ENCODE measurements around the gene ENG.
"Not testable (repeated sequence)": the region's sequence is repeated elsewhere in the genome, so short reads cannot be mapped to it uniquely, and the experiment has no call there.

Gene ENG

DNA sequence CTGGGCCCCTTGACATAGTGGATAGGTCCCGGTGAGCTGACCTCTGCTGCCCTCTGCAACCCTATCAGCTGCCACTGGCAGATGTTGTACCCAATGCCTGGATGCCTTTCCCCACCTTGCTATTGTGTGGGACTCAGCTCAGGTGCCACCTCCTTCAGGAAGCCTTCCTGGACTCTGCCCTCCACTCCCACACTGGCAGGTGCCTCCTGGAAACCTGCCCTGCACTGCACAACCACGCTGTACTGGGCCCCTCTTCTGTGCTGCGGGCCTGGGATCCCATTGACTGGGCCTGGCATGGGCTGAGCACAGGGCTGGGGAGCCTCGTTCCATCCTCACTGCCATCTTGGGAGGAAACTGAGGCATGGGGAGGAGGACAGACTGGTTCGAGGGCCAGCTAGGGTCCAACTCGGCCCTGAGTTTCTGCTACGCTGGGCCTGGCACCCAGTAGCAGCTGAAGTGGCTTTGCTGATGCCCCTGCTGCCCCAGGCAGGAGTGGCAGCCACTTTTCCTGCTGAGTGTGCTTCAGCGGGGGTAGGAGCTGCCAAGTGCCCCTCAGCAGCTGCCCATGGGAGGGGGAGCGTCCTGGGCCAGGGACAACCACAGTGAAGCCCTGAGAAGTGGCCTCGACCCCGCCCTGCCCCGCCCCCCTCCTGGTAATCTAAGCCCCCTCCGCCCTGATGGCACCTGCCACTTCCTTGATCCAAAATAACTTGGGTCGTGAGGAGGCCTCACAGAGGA, 21.7 kb upstream of the ENG start:
- no peak for TF ChIP-seq JUND (IDR thresholded peaks at IDR 0.05; ENCODE audit: low read depth)
- in situ Hi-C loops (cut with HindIII; ENCODE audit: low pct_unique_long_range_greater_than_20kb, low sequenced_read_pairs): no loop called here
- DNase-seq (ENCODE audit: low read depth in 1 of 2, low spot score in 1 of 2): no peak

DNA sequence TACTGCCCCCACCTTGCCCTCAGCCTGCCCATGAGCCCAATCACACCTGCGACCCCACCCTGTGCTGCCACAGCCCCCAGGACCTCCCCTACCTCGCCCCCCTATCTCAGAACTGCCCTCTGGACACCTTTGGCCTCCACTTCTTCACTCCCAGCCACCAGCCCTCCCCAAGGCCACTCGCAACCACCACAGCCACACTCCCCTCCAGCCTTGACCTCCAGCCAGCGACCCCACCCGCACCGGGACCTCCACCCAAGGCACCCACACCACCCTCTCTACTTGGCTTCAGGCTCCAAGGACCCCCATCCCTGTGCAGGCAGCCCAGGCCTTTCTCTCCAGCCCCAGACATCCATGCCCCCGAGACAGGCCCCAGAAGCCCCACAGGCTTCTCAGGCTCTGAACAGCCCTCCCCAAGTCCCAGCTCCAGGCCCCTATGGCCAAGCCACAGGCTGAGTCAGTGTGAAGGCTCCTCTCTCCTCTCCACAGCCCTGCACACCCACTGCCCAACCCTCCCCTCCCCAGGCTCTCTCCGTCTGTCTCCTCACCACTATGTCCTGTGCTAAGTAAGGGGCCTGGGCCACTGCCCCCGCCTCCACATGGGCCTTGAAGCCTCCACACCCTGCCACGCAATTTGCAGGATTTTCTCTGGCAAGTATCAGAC, 21.0 kb upstream of the ENG start:
- no peak for TF ChIP-seq JUND (IDR thresholded peaks at IDR 0.05; ENCODE audit: low read depth)
- no peak for DNase-seq (ENCODE audit: low read depth in 1 of 2, low spot score in 1 of 2)
- in situ Hi-C loops (cut with HindIII; ENCODE audit: low pct_unique_long_range_greater_than_20kb, low sequenced_read_pairs): no loop called here

DNA sequence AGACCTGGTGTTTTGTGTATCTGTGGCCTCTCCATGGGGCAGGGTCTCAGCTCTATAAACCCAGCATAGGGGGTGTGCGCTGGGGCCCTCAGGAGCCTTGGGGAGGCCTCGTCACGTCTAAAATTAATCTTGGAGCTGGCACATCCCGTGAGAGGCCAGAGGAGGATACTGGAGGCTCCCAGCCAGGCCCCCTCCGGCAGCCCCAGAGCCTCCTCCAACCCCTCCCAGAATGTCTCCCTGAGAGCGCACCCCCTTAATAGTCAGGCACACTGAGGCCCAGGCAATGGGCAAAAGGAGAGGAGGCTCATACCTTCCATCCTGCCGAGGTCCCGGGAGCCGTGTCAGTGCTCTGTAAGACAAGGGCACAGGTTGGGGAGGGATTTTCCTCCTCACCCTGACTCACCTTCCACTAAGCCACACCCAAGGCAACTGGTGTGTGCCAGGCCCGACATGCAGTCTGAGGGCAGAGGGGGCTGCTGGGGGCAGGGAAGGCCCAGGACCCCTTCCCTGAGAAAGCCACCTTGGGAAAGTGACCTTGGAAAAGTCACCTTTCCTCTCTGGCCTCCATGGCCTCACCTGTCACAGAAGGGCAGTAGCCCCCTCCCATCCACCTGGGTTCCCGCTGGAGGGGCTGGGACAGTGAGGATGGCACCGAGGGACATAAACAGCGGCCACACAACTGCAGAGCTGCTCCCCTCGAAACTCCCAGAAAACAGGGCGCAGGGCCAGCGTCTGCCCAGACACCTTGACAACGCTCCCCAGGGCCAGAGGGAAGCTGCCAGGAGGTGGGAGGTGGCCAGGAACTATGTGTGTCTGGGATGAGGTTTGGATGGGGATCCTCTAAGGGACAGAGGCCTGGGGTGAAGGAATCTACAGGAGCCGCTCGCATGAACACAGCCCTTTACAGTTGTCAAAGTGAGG, 20.1 kb upstream of the ENG start:
- in situ Hi-C loops (cut with HindIII; ENCODE audit: low pct_unique_long_range_greater_than_20kb, low sequenced_read_pairs): no loop called here
- no peak for TF ChIP-seq JUND (IDR thresholded peaks at IDR 0.05; ENCODE audit: low read depth)
- DNase-seq (ENCODE audit: low read depth in 1 of 2, low spot score in 1 of 2): no peak

DNA sequence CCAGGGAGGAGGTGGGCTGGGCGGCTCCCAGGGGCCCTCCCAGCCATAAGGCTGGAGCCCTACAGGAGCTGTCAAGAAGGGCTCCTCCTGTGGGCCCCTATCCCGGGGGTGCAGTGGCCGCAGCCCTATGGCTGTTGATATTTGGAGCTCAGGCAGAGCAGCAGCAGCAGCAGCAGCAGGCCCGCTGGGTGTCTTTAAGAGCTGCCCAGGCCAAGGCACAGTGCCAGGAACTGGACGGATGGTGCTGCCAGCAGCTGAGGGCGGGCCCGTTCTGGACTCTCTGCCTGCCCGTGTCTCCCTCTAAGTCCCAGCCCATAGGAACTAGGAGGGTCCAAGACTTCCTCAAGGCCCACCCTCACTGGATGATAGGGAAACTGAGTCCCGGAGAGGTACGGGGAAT, 19.4 kb upstream of the ENG start:
- peak; percentile 52 to 64 for DNase-seq (ENCODE audit: low read depth in 1 of 2, low spot score in 1 of 2)
- no peak for TF ChIP-seq JUND (IDR thresholded peaks at IDR 0.05; ENCODE audit: low read depth)
- in situ Hi-C loops (cut with HindIII; ENCODE audit: low pct_unique_long_range_greater_than_20kb, low sequenced_read_pairs): no loop called here

DNA sequence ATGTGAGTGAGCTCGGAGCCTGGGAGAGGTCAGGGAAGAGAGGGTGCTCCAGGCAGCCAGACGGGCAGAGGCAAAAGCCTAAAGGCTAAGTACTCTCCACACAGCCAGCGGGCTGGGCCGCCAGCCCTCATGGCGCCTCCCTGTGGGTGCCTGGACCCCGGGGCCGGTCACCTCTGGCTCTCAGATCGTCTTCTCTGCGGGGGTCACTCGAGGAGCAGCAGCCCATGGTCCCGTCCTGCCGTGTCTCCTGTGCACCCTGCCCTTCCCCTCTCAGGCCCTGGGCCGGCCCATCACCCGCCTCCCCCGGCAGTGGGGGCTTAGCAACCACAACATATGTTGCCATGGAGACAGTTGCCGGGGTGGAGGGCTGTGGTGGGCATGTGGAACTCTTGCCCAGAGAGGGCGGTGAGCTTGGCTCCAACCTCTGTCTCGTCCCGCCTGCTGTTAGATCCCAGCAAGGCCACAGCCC, 18.8 kb upstream of the ENG start:
- DNase-seq (ENCODE audit: low read depth in 1 of 2, low spot score in 1 of 2): no peak
- in situ Hi-C loops (cut with HindIII; ENCODE audit: low pct_unique_long_range_greater_than_20kb, low sequenced_read_pairs): no loop called here
- no peak for TF ChIP-seq JUND (IDR thresholded peaks at IDR 0.05; ENCODE audit: low read depth)

DNA sequence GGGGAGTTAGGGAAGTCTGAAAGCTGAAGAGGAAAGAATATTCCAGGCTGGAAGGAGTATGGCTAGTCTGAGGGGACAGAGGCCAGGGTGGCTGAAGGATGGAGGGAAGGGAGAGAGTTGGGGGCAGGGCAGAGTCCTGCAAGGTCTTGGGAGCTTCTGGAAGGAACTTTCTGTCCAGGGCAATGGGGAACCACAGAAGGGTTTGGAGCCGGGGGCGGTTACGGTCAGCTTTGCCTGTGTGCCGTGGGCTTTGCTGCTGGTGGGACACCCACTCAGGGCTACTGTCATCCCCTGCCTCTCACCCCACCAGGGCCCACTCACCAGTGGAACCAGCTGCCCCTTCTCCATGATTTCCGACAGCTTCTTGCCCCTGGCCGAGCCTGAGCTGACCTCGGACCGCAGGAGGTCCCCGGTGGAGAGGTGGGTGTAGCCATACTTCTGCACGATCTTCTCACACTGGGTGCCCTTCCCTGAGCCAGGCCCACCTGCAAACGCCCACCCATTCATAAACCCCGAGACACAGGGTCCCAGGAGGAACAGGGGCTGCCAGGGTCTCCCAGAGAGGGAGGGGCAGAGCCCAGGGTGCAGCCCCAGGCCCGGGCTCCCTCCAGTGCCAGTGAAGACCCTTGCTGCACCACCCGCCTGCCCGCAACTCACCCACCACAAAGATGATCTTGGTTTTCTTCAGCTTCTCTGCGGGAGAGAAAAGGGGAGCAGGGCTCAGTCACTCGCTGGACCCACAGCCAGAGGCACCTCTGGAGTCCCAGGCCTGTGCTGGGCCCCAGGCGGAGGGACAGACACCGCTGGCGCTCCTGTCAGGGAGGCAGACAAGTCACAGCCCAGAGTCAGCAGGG, 18.1 kb upstream of the ENG start:
- in situ Hi-C loops (cut with HindIII; ENCODE audit: low pct_unique_long_range_greater_than_20kb, low sequenced_read_pairs): no loop called here
- TF ChIP-seq JUND (IDR thresholded peaks at IDR 0.05; ENCODE audit: low read depth): no peak
- DNase-seq (ENCODE audit: low read depth in 1 of 2, low spot score in 1 of 2): no peak

DNA sequence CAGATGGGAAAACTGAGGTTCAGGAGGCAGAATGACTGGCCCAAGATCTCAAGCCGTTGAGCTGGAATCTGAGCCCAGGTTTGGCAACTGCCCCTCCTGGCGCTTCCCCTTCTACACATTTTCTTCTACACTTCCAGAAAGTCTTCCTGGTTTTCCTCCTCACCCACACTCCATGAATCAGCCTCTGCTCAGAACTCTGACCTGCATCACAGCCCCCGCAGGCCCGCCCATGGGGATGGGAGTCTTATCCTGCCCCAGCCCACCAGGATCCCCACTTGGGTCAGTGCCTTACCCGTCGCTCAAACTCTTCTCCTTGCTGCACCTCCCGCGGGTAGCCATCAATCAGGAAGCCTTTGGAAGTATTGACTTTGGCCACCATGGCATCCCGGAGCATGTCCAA, 17.1 kb upstream of the ENG start:
- DNase-seq (ENCODE audit: low read depth in 1 of 2, low spot score in 1 of 2): no peak
- no peak for TF ChIP-seq JUND (IDR thresholded peaks at IDR 0.05; ENCODE audit: low read depth)
- in situ Hi-C loops (cut with HindIII; ENCODE audit: low pct_unique_long_range_greater_than_20kb, low sequenced_read_pairs): no loop called here

DNA sequence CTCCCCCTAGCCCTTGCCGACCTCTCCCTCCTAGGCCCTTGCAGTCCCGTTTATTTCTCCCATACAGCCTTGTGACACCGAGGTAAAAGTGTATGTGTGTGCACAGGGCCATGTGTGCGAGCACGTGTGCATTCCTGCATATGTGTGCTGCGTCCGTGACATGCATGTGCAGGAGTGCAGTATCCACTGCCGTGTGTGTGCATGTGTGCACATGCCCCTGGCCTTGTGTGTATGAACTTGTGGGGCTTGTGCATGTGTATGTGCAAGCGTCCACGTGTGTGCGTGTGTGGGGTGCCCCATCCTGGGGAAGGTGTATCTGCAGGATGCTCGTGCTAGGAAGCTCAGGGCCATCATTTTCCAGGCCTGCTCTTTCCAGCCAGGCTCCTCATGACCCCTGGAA, 16.4 kb upstream of the ENG start:
- in situ Hi-C loops (cut with HindIII; ENCODE audit: low pct_unique_long_range_greater_than_20kb, low sequenced_read_pairs): no loop called here

DNA sequence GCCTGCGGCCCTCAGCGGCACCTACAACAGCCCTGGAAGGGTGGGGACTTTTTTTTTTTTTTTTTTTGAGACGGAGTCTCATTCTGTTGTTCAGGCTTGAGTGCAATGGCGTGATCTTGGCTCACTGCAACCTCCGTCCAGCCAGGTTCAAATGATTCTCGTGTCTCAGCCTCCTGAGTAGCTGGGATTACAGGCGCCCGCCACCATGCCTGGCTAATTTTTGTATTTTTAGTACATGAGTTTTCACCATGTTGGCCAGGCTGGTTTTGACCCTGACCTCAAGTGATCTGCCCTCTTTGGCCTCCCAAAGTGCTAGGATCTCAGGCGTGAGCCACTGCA, 15.7 kb upstream of the ENG start:
- DNase-seq (ENCODE audit: low read depth in 1 of 2, low spot score in 1 of 2); in situ Hi-C loops (cut with HindIII; ENCODE audit: low pct_unique_long_range_greater_than_20kb, low sequenced_read_pairs): not testable (repeated sequence)

More for the DNA sequence above, 16.4 kb upstream of the ENG start:
- no peak for TF ChIP-seq JUND (IDR thresholded peaks at IDR 0.05; ENCODE audit: low read depth)
- DNase-seq (ENCODE audit: low read depth in 1 of 2, low spot score in 1 of 2): no peak

DNA sequence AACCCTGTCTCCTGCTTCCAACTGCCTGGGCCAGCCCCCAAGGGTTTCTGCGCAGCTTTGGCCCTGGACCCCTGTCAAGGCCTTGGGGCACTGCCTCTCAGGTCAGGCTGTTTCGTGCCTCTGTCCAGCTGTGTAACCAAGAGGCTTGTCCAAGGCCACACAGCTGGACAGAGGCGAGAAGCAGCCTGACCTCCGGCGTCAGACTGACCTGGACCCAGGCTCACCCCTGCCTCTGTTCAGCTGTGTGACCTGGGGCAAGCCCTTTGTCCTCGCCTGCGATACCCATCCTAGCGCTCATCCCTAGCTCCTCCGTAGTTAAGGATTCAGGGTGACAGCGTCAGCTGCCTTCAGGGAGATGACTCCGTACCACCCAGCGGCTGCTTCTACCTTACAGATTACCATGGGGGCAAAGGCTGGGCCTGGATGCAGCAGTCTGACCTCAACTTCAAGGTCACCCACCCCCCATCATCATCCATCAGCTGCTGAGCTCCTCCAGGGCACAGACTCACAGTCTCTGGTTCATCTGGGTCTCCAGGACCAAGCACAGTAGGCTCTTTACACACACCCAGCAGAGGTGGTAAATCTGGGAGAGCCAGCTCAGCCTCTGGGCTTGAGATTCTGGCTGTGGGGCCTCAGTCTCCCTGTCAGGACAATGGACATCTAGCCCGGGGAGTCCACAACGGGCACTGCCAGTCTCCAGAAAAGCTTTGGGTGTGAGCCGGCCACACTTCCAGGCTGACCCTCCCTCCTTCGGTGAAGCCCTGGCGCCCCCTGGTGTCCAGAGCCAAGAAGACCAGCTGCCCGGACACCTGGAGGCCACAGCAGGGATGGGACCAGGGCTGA, 15.1 kb upstream of the ENG start:
- DNase-seq (ENCODE audit: low read depth in 1 of 2, low spot score in 1 of 2): peak; percentile 91 to 98
- in situ Hi-C loops (cut with HindIII; ENCODE audit: low pct_unique_long_range_greater_than_20kb, low sequenced_read_pairs): no loop called here
- no peak for TF ChIP-seq JUND (IDR thresholded peaks at IDR 0.05; ENCODE audit: low read depth)

DNA sequence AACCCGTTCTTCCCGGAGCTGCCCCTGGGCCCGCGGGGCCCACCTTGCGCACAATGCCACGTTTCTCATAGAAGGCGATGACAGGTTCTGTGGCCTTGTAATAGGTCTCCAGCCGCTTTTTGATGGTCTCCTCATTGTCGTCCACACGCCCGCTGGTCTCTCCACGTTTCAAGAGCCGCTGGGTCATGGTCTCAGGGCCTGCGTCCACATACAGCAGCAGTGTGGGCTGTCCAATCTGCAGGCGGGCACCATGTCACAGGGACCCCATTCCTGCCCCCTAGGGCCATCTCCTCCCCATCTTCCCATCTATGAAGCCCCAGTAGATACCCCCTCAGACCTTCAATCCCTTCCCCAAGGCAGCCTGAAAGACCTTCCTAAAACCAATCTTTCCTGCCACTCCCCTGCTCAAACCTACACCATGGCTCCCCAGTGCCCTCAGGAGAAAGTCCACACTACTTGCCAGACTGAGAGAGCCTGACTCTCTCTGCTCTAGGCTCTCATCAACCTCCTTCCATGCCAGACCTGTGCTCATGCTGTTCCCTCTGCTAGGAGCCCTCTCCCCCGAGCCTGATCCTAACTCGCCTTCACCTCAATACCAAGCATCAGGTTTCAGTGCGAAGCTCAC, 13.9 kb upstream of the ENG start:
- TF ChIP-seq JUND (IDR thresholded peaks at IDR 0.05; ENCODE audit: low read depth): no peak
- DNase-seq (ENCODE audit: low read depth in 1 of 2, low spot score in 1 of 2): no peak
- in situ Hi-C loops (cut with HindIII; ENCODE audit: low pct_unique_long_range_greater_than_20kb, low sequenced_read_pairs): no loop called here
